ENCODE measurements around the gene CD226. TPM values are rescaled to one million over a fixed set of nuclear protein-coding genes. Genes with fewer than 3 reads are reported as not detected.

Gene CD226
- total and polyA plus RNA-seq, 10 of the 15 experiments (the other 5 are each of a cell fraction or from before 2014, with no cell fraction given), result 12.9 to 68.8 (median 47.3) TPM

GRCh38 chr18:69885841-69886531, 61.7 kb downstream of the CD226 start (continued):
- no peak for TF ChIP-seq ETV6 (conservative IDR thresholded peaks at IDR 0.05 in 1 of 2, IDR thresholded peaks at IDR 0.05 in 1 of 2; ENCODE audit: borderline replicate concordance in 1 of 2, low read depth in 1 of 2)
- TF ChIP-seq GABPA (IDR thresholded peaks at IDR 0.05; ENCODE audit: low read depth), result no peak
- peak; percentile 60; the same call in 1 of the 2 replicates for TF ChIP-seq SMARCA5 (IDR thresholded peaks at IDR 0.05)
- no peak for TF ChIP-seq SREBF1 (IDR thresholded peaks at IDR 0.05; ENCODE audit: low read length)
- TF ChIP-seq SUZ12 (IDR thresholded peaks at IDR 0.05; ENCODE audit: unreplicated experiment), result no peak
- peak; percentile 76; the same call in 1 of the 2 replicates for TF ChIP-seq ZNF592 (IDR thresholded peaks at IDR 0.05)
- no peak for TF ChIP-seq ZNF207 (IDR thresholded peaks at IDR 0.05; ENCODE audit: borderline replicate concordance)
- peak; percentile 94 for TF ChIP-seq IKZF1 (conservative IDR thresholded peaks at IDR 0.05)
- TF ChIP-seq PKNOX1 (IDR thresholded peaks at IDR 0.05), result peak; percentile 61
- TF ChIP-seq NFXL1 (IDR thresholded peaks at IDR 0.05; ENCODE audit: borderline replicate concordance), result no peak
- TF ChIP-seq EGR1 (IDR thresholded peaks at IDR 0.05; ENCODE audit: borderline replicate concordance in 1 of 2, low read depth in 2 of 2, low read length in 2 of 2), result no peak
- TF ChIP-seq BACH1 (IDR thresholded peaks at IDR 0.05; ENCODE audit: borderline replicate concordance), result peak; percentile 69; the same call in 1 of the 2 replicates
- TF ChIP-seq EZH2 (IDR thresholded peaks at IDR 0.05; ENCODE audit: borderline replicate concordance, control insufficient read depth, low read depth, low read length), result no peak
- TF ChIP-seq ELK1 (IDR thresholded peaks at IDR 0.05; ENCODE audit: low read depth, low read length), result no peak
- TF ChIP-seq RUNX3 (IDR thresholded peaks at IDR 0.05; ENCODE audit: low read length), result no peak
- no peak for TF ChIP-seq CBX5 (IDR thresholded peaks at IDR 0.05; ENCODE audit: low read depth)
- no peak for TF ChIP-seq ZBED1 (IDR thresholded peaks at IDR 0.05; ENCODE audit: borderline replicate concordance)
- TF ChIP-seq JUNB (IDR thresholded peaks at IDR 0.05), result no peak
- TF ChIP-seq EED (IDR thresholded peaks at IDR 0.05; ENCODE audit: low read depth), result no peak
- TF ChIP-seq SMAD5 (IDR thresholded peaks at IDR 0.05; ENCODE audit: low read depth), result no peak
- TF ChIP-seq BCLAF1 (IDR thresholded peaks at IDR 0.05), result no peak
- TF ChIP-seq PML (IDR thresholded peaks at IDR 0.05; ENCODE audit: low read length), result no peak
- TF ChIP-seq ZSCAN29 (IDR thresholded peaks at IDR 0.05), result no peak
